GM06990 (cell line): ENCODE data around the gene SLC43A1.
"Not testable (repeated sequence)": the region's sequence is repeated elsewhere in the genome, so short reads cannot be mapped to it uniquely, and the experiment has no call there.

Source experiments
- DNase-seq: peaks from one replicate; pipeline ENCODE4 v3.0.0-alpha.2; 2011; ENCODE audit not compliant: insufficient read length; ENCODE audit errors: extremely low read depth
- H3K27me3 ChIP-seq: replicated peaks from 2 replicates; pipeline ENCODE4 v1.6.0; 2011; ENCODE audit warnings: low read length; ENCODE audit not compliant: control insufficient read depth, insufficient read depth
- H3K36me3 ChIP-seq: 2 replicates; pipeline ENCODE4 v1.5.1; 2011; ENCODE audit warnings: low read length; ENCODE audit not compliant: control insufficient read depth, insufficient read depth
- H3K4me3 ChIP-seq: replicated peaks from 2 replicates; pipeline ENCODE4 v1.5.1; 2011; ENCODE audit warnings: low read depth, mild to moderate bottlenecking, control low read depth, low read length
- CTCF ChIP-seq: IDR thresholded peaks from 2 replicates; pipeline ENCODE4 v1.5.1; 2011; ENCODE audit warnings: low read length, control low read depth, mild to moderate bottlenecking, inconsistent platforms; ENCODE audit not compliant: insufficient read depth, poor library complexity, severe bottlenecking

SLC43A1 gene

GRCh38 chr11:57457643-57458023 lies 57.9 kb downstream of the SLC43A1 start:
- DNase-seq: no peak
- H3K27me3 ChIP-seq: peaks cover 3% of the 10 kb centered on the region
- H3K4me3 ChIP-seq: no peak overlapping the region
- H3K36me3 ChIP-seq: no peaks in the 10 kb centered on the region
- no peak for TF ChIP-seq CTCF

DNA sequence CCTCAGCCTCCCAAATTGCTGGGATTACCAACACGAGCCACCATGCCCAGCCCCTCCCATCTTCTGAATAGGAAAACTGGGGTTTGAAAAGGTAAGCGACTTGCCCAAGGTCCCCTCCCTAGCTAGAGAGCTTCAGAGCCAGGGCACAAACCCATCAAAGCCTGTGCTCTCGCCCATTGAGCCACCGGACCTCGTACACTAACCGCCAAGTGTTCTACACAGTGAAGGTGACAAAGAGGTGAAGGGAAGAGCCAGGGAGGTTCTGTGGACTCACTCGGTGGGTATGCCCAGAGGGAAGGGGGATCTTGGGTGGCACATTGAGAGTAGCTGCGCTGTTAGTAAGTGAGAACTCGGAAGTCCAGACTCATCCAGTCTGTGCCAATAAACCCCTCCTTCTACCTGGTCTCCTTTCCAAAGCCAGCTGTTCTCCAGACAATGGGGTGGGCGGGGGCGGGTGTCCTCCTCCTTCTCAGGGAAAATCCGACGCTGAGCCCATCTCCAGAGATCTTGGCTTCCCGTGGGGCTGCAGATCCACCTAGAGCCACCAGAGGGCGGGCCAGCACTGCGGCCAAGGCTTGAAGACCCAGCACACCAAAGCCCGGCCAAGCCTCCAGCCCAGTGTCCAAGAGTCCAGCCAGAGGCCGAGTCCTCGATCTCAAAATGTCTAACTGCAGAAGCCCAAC lies 58.4 kb downstream of the SLC43A1 start:
- Histone ChIP-seq H3K27me3 (peaks cover 3% of the 10 kb centered on the region), H3K36me3 (no peaks in the 10 kb centered on the region), H3K4me3 (no peak overlapping the region)
- DNase-seq: peak; percentile 62
- TF ChIP-seq CTCF: peak; percentile 100

- DNase-seq: no peak
- H3K27me3 ChIP-seq: no peaks in the 10 kb centered on the region
- no peak overlapping the region for H3K4me3 ChIP-seq
- TF ChIP-seq CTCF: no peak
- H3K36me3 ChIP-seq: no peaks in the 10 kb centered on the region
Measured at GRCh38 chr11:57453543-57454177, 61.8 kb downstream of the SLC43A1 start.

- DNase-seq: no peak
- Histone ChIP-seq H3K27me3 (no peaks in the 10 kb centered on the region), H3K36me3 (no peaks in the 10 kb centered on the region), H3K4me3 (no peak overlapping the region)
- TF ChIP-seq CTCF: no peak
Measured at GRCh38 chr11:57446055-57446454, 69.4 kb downstream of the SLC43A1 start.

DNA sequence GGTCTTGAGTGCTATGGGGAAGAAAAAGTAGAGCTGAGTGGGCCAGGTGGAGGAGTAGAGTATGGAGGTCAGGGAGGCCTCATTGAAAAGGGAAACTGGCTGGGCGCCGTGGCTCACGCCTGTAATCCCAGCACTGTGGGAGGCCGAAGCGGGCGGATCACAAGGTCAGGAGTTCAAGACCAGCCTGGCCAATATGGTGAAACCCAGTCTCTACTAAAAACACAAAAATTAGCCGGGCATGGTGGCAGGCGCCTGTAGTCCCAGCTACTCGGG lies 70.4 kb downstream of the SLC43A1 start:
- not testable (repeated sequence) for H3K27me3 ChIP-seq, DNase-seq, H3K36me3 ChIP-seq, H3K4me3 ChIP-seq

DNA sequence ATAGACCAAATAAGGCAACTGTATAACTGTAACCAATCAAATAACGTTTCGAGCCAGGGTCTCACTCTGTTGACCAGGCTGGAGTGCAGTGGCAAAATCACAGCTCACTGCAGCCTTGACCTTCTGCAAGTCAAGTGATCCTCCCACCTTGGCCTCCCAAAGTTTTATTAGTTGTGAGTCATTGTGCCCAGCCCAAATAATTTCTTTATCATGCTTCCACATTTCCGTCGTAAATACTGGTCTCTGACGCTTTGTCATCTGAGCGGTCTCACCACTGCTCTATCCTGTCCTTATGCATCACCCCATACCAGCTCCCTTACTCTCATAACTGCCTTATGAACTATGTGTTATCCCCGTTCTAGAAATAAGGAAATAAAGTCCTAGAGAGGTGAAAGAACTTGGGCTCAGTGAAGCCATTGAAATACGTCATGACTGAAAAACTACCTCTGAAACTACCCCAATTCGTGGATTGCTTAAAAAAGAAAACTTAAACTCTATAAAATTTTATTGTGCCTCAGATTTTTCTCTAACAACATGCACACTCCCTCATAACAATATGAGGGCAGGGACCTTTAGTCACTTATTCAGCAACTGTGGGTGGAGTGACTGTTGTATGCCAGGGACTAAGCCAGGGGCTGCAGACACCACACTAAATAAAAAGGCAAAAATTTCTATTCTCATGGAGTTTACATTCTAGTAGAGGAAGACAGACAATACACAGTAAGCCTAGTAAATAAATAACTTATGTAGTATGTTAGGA lies 71.0 kb downstream of the SLC43A1 start:
- no peak for DNase-seq
- TF ChIP-seq CTCF: no peak
- Histone ChIP-seq H3K36me3 (no peaks in the 10 kb centered on the region), H3K27me3 (no peaks in the 10 kb centered on the region), H3K4me3 (no peak overlapping the region)
